H9 (cell line): Measurements from ENCODE around the gene RNPEPL1. TPM values are rescaled to one million over a fixed set of nuclear protein-coding genes. Genes with fewer than 3 reads are reported as not detected.

Experiments
- DNase-seq: peaks from one replicate; pipeline ENCODE4 v3.0.0-alpha.2; 2017
- H2AFZ ChIP-seq: one replicate; pipeline ENCODE4 v1.6.1; 2013; ENCODE audit warnings: mild to moderate bottlenecking, low read length, control low read depth, moderate library complexity
- H2AK5ac ChIP-seq: 2 replicates; pipeline ENCODE4 v1.6.1; 2013; ENCODE audit warnings: low read length, control low read depth, mixed read lengths; ENCODE audit not compliant: insufficient read length
- H2BK120ac ChIP-seq: one replicate; pipeline ENCODE4 v1.6.1; 2013; ENCODE audit warnings: low read depth, mild to moderate bottlenecking, low read length, control low read depth, inconsistent platforms; ENCODE audit not compliant: poor library complexity, severe bottlenecking
- H2BK12ac ChIP-seq: 2 replicates; pipeline ENCODE4 v1.6.1; 2013; ENCODE audit warnings: low read length, control low read depth, mixed read lengths, low read depth; ENCODE audit not compliant: insufficient read length
- H2BK15ac ChIP-seq: 2 replicates; pipeline ENCODE4 v1.6.1; 2013; ENCODE audit warnings: low read depth, low read length, control low read depth
- H2BK20ac ChIP-seq: one replicate; pipeline ENCODE4 v1.6.1; 2013; ENCODE audit warnings: low read depth, mild to moderate bottlenecking, low read length, control low read depth, inconsistent platforms; ENCODE audit not compliant: poor library complexity, severe bottlenecking
- H2BK5ac ChIP-seq: 2 replicates; pipeline ENCODE4 v1.6.1; 2013; ENCODE audit warnings: low read length, control low read depth, mixed read lengths; ENCODE audit not compliant: insufficient read length
- H3K14ac ChIP-seq: 2 replicates; pipeline ENCODE4 v1.6.1; 2013; ENCODE audit warnings: low read length, control low read depth; ENCODE audit not compliant: insufficient read depth
- H3K18ac ChIP-seq: 2 replicates; pipeline ENCODE4 v1.6.1; 2013; ENCODE audit warnings: low read depth, mild to moderate bottlenecking, mixed read lengths, low read length, control low read depth; ENCODE audit not compliant: insufficient read length
- H3K23ac ChIP-seq: 2 replicates; pipeline ENCODE4 v1.6.1; 2013; ENCODE audit warnings: low read length, control low read depth, mixed read lengths, low read depth; ENCODE audit not compliant: insufficient read length
- H3K23me2 ChIP-seq: 2 replicates; pipeline ENCODE4 v1.6.1; 2013; ENCODE audit warnings: low read depth, mild to moderate bottlenecking, mixed read lengths, low read length, control low read depth; ENCODE audit not compliant: insufficient read length, poor library complexity, severe bottlenecking
- H3K27ac ChIP-seq: 2 replicates; pipeline ENCODE4 v1.5.1; 2013; ENCODE audit warnings: low read length, control low read depth, mixed read lengths, low read depth; ENCODE audit not compliant: insufficient read length
- H3K27me3 ChIP-seq: 2 replicates; pipeline ENCODE4 v1.6.1; 2013; ENCODE audit warnings: low read length, control low read depth, inconsistent platforms; ENCODE audit not compliant: insufficient read depth
- H3K4ac ChIP-seq: 2 replicates; pipeline ENCODE4 v1.6.1; 2013; ENCODE audit warnings: low read depth, mild to moderate bottlenecking, control low read depth, inconsistent platforms, low read length, moderate library complexity
- H3K4me1 ChIP-seq: 2 replicates; pipeline ENCODE4 v1.6.1; 2013; ENCODE audit warnings: low read length, control low read depth, inconsistent platforms; ENCODE audit not compliant: insufficient read depth
- H3K4me2 ChIP-seq: 2 replicates; pipeline ENCODE4 v1.6.1; 2013; ENCODE audit warnings: low read length, control low read depth, mixed read lengths; ENCODE audit not compliant: insufficient read length, insufficient read depth
- H3K56ac ChIP-seq: 2 replicates; pipeline ENCODE4 v1.6.1; 2013; ENCODE audit warnings: low read depth, mild to moderate bottlenecking, mixed read lengths, low read length, control low read depth; ENCODE audit not compliant: insufficient read length
- H3K79me1 ChIP-seq: 2 replicates; pipeline ENCODE4 v1.6.1; 2013; ENCODE audit warnings: low read depth, mild to moderate bottlenecking, moderate library complexity, low read length, control low read depth, inconsistent platforms; ENCODE audit not compliant: insufficient read depth, poor library complexity, severe bottlenecking
- H3K79me2 ChIP-seq: 2 replicates; pipeline ENCODE4 v1.6.1; 2013; ENCODE audit warnings: low read length, control low read depth, inconsistent platforms; ENCODE audit not compliant: insufficient read depth
- H3K9ac ChIP-seq: 2 replicates; pipeline ENCODE4 v1.6.1; 2013; ENCODE audit warnings: low read length, control low read depth, mixed read lengths; ENCODE audit not compliant: insufficient read length; ENCODE audit errors: extremely low read depth
- H3K9me3 ChIP-seq: one replicate; pipeline ENCODE4 v1.6.1; 2013; ENCODE audit warnings: low read depth, low read length, inconsistent platforms; ENCODE audit not compliant: control insufficient read depth
- H3T11ph ChIP-seq: one replicate; pipeline ENCODE4 v1.6.1; 2013; ENCODE audit warnings: mild to moderate bottlenecking, low read length, control low read depth, inconsistent platforms
- H4K20me1 ChIP-seq: one replicate; pipeline ENCODE4 v1.6.1; 2013; ENCODE audit not compliant: control insufficient read depth, insufficient read length, insufficient read depth
- H4K5ac ChIP-seq: 2 replicates; pipeline ENCODE4 v1.6.1; 2013; ENCODE audit warnings: low read depth, mild to moderate bottlenecking, mixed read lengths, low read length, control low read depth; ENCODE audit not compliant: insufficient read length
- H4K8ac ChIP-seq: replicated peaks from 2 replicates; pipeline ENCODE4 v1.6.1; 2013; ENCODE audit warnings: low read length, control low read depth, mixed read lengths, low read depth; ENCODE audit not compliant: insufficient read length
- H4K91ac ChIP-seq: 2 replicates; pipeline ENCODE4 v1.6.1; 2013; ENCODE audit warnings: low read depth, mild to moderate bottlenecking, moderate library complexity, mixed read lengths, low read length, control low read depth; ENCODE audit not compliant: insufficient read length
- H3K27ac Mint-ChIP-seq, 3 experiments: 2 replicates in 2 of 3; 3 replicates in 1 of 3; pipeline ENCODE4 v1.8.0; 2020 to 2021; ENCODE audit warnings: mixed read lengths in 3 of 3, mild to moderate bottlenecking in 1 of 3, moderate library complexity in 1 of 3
- H3K27me3 Mint-ChIP-seq: 2 replicates; pipeline ENCODE4 v1.8.0; 2021; ENCODE audit warnings: low read depth, mild to moderate bottlenecking, moderate library complexity, mixed read lengths
- H3K36me3 Mint-ChIP-seq, 3 experiments: 2 replicates in 2 of 3; 3 replicates in 1 of 3; pipeline ENCODE4 v1.8.0; 2020 to 2021; ENCODE audit warnings: low read depth in 3 of 3, mixed read lengths in 3 of 3; ENCODE audit not compliant: insufficient read depth in 1 of 3
- H3K4me1 Mint-ChIP-seq, 2 experiments: 2 replicates each; pipeline ENCODE4 v1.8.0; 2020; ENCODE audit warnings: mixed read lengths in 2 of 2
- H3K4me3 Mint-ChIP-seq, 2 experiments: 2 replicates in 1 of 2; 3 replicates in 1 of 2; pipeline ENCODE4 v1.8.0; 2020 to 2021; ENCODE audit warnings: mild to moderate bottlenecking in 2 of 2, mixed read lengths in 2 of 2, moderate library complexity in 1 of 2
- H3K9me3 Mint-ChIP-seq, 2 experiments: 2 replicates in 1 of 2; 3 replicates in 1 of 2; pipeline ENCODE4 v1.8.0; 2020; ENCODE audit warnings: mild to moderate bottlenecking in 2 of 2, mixed read lengths in 2 of 2, moderate library complexity in 1 of 2
- CTCF ChIP-seq: fragments of 200-600 bp; sonication (generic); conservative IDR thresholded peaks from 3 replicates; pipeline ENCODE4 v1.8.0; 2021; ENCODE audit warnings: antibody characterized with exemption, mild to moderate bottlenecking
- WGBS: extraction: QIAGEN DNeasy Blood & Tissue Kit; methylation state at CpG from one replicate; pipeline ENCODE4 v1.1.7; 2013; ENCODE audit warnings: missing lambda C conversion rate, low lambda C conversion rate, mixed read lengths; ENCODE audit not compliant: insufficient read length; ENCODE audit errors: extremely low coverage; 5-methylcytosine and 5-hydroxymethylcytosine counted together
- total RNA-seq: library from RNA; stranded (reverse); gene quantifications from 2 replicates; pipeline ENCODE4 v1.2.1, GENCODE V29; 2021

Gene RNPEPL1
- total RNA-seq, 1 experiment from 2014 or later: 22.5 TPM

DNA sequence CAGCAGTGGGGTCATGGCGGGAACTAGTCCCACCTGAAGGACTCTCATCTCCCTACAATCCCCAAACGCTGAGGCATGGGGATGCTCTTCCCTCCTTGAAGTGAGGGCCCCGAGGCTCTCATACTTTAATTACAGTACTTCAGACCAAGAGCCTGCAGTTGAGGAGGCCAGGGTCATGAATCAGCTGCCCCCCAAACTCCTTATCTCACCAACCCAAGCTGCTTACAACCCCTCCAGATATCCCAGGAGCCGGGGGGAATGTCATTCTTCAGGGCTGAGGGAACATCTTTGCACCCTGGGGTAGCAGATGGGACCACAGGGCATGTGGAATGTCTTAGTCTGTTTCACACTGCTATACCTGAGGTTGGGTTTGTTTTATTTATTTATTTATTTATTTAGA is 15.5 kb downstream of the RNPEPL1 start:
- Histone ChIP-seq H2BK120ac (no peak overlapping the region), H3K79me1 (peaks cover 5% of the 10 kb centered on the region), H3K27me3 (no peaks in the 10 kb centered on the region), H3K4me1 (peaks cover 12% of the 10 kb centered on the region), H3K4me2 (no peak overlapping the region), H3K23ac (no peak overlapping the region), H2BK15ac (no peak overlapping the region), H3K27ac (no peak overlapping the region), H3K23me2 (peaks cover 14% of the 10 kb centered on the region), H2AK5ac (no peak overlapping the region), H3K9me3 (no peaks in the 10 kb centered on the region), H2BK5ac (no peak overlapping the region), H2BK20ac (no peak overlapping the region), H3K9ac (no peak overlapping the region), H3K4ac (no peak overlapping the region), H3K18ac (no peak overlapping the region), H3K14ac (no peak overlapping the region), H4K8ac (no peak overlapping the region), H3T11ph (no peak overlapping the region), H3K56ac (no peak overlapping the region), H2BK12ac (no peak overlapping the region), H4K91ac (no peak overlapping the region), H4K20me1 (no peaks in the 10 kb centered on the region), H2AFZ (no peak overlapping the region), H4K5ac (no peak overlapping the region), H3K79me2 (peaks cover 13% of the 10 kb centered on the region)
- H3K36me3 Mint-ChIP-seq: peaks cover 0 to 5% (median 2%) of the 10 kb centered on the region in 3 experiments; a peak in 5 of 7 replicates
- H3K27ac Mint-ChIP-seq: no peak overlapping the region; a peak in 1 of 7 replicates
- H3K4me3 Mint-ChIP-seq: no peak overlapping the region
- no peaks in the 10 kb centered on the region; the same call in 1 of the 2 replicates for H3K27me3 Mint-ChIP-seq
- DNase-seq: no peak
- TF ChIP-seq CTCF: no peak
- no CpG with 5 or more reads among the region's 4 CpGs for WGBS
- peaks cover 34 to 39% of the 10 kb centered on the region in 2 experiments for H3K4me1 Mint-ChIP-seq
- H3K9me3 Mint-ChIP-seq: peaks cover 0 to 2% of the 10 kb centered on the region in 2 experiments; a peak in 1 of 5 replicates
